VCaP (cell line): Measurements from ENCODE around the gene OR2A1.
"Not testable (repeated sequence)": the region's sequence is repeated elsewhere in the genome, so short reads cannot be mapped to it uniquely, and the experiment has no call there.

Experiments used
- H3K27ac ChIP-seq: fragments of 450-650 bp; 2 replicates; pipeline ENCODE4 v1.5.1; 2017

The OR2A1 gene, protein sequence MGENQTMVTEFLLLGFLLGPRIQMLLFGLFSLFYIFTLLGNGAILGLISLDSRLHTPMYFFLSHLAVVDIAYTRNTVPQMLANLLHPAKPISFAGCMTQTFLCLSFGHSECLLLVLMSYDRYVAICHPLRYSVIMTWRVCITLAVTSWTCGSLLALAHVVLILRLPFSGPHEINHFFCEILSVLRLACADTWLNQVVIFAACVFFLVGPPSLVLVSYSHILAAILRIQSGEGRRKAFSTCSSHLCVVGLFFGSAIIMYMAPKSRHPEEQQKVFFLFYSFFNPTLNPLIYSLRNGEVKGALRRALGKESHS

DNA sequence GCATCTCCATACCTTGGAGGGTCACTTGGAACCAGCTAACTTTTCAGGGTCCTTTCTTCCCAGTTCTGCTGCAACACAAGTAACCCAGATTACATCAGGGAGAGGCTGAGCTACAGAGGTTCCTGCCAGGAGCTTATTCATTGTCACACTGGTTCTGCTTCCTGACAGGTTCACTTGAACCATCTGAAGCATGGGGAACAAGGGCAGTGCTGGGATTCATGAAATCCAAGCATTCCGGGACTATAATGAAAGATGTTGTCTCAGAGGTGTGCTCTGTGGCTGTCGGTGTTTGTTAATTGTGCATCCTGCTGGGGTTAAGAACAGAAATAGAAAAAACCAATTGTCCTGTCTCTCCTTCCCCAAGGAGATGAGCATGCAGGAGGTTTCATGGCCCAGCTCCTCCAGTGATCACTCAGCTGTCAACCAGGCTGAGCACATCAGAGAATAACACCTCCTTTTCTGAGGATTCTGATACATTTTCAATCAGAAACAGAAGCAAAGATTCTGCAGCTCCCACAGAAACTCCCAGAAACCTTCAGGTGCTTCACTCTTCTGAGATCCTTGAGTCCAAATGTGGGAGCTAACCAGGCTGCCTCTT, at the start of gene OR2A1:
TSS of gene OR2A1 (plus strand) at position 548 of the 598 bp plus-strand sequence. CDS start 5,706 bp downstream, outside the sequence.
- H3K27ac ChIP-seq: not testable (repeated sequence)

DNA sequence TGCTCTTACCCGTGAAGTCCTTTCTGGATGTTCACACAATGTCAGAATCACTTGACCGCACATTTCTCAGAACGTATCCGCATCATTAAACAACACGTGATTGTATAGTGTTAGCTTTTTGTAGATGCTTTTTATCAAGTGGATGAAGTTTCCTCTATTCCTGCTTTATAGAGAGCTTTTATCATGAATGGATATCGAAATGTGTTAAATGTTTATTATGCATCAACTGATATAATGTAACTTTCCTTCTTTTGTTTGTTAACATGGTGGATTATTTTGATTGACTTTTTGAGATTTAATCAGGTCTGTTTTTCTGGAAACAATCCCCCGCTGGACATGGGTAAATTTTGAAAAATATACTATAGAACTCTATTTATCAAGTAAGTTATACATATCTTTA, 47.5 kb upstream of the OR2A1 start, which contains the start of gene OR2A7:
TSS of gene OR2A7 (minus strand) at position 101 of the 400 bp plus-strand sequence. CDS start 5,164 bp downstream, outside the sequence.
- not testable (repeated sequence) for H3K27ac ChIP-seq

DNA sequence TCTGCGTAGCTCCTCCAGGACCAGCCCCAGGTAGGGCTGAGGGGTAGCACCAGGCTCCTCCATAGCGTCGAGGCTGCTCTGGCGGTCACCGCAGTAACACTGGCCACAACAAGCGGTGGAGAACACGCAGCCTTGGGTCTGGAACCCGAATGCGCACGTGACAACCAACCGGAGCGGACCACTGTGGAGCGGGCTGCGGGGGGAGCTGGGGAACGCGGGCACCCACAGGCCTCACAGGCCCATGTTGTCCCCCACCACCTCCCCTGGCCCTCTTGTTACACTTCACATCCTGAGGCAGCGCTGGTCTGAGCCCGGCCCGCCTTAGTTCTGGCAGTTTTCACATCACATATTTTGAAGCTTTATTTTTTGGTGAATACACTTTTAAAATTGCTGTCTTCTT, 43.0 kb upstream of the OR2A1 start, which contains the start of gene CTAGE8:
TSS of gene CTAGE8 (minus strand) at position 101 of the 400 bp plus-strand sequence. CDS start at position 63, 38 bp downstream.
- H3K27ac ChIP-seq: not testable (repeated sequence)

DNA sequence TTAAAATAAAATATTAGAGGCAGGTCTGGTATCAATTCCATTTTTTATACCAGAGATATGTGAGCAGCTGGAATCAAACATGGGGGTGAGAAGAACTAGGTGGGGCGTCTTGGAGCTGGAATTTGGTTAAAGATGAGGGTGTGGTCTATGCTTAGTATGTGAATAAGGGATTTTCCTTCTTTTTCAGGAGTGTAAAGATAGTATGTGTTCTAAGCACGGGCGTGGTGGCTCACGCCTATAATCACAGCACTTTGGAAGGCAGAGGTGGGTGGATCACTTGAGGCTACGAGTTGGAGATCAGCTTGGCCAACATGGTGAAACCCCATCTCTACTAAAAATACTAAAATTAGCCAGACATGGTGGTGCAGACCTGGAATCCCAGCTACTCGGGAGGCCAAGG, 36.9 kb upstream of the OR2A1 start:
- H3K27ac ChIP-seq: not testable (repeated sequence)

DNA sequence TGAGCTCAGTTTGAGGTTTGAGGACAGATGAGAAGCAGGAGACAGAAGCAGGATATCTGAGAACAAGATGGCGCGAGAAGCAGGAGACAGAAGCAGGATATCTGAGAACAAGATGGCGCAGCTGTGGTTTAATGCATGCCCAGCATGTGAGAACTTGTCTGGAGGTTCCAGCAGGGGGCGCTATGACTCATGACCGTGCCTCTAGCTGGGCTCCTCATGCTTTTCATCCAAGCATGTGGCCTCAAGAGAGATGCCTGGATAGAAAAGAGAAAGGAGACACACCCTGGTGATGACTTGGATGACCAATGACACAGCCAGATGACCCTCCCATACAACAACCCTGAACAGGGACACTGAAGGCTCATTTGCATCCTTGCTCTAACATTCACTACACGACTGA, 32.2 kb upstream of the OR2A1 start:
- not testable (repeated sequence) for H3K27ac ChIP-seq

DNA sequence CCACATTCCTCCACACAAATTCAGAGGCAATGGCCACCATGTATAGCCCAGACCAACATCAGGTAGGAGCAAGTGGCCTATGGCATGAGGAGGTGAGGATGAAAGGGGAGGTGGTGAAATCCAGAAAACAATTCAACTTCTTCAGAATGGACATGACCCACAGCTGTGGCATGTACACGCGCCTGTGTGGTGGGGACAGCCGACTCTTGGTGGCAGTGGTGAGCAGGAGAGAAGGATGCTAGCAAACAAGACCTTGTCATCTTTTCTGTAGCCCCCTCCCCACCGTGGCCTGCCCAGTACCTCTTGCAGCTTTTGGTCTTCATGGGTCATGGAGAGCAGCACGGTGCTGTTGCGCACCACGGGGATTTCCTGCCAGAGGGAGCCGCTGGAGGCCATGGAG, 30.2 kb upstream of the OR2A1 start:
- not testable (repeated sequence) for H3K27ac ChIP-seq

DNA sequence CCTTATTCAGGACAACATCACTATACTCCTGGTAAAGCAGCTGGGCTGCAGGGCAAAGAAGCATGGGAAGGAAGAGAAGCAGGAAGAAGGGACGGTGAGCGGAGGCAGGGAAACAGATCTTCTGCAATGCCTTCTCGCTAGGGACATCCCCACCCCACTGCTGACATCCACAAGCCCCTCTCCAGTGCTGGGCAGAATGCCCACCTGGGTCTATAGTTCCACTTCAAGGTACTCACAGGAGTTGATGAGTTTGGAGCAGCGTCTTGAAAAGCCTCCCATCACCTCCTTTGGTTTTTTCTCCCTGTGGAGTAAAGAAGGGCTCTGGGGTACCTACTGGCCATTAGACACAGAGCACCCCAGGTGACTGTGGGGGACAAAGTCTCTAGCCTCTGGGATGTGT, 29.7 kb upstream of the OR2A1 start:
- H3K27ac ChIP-seq: not testable (repeated sequence)

DNA sequence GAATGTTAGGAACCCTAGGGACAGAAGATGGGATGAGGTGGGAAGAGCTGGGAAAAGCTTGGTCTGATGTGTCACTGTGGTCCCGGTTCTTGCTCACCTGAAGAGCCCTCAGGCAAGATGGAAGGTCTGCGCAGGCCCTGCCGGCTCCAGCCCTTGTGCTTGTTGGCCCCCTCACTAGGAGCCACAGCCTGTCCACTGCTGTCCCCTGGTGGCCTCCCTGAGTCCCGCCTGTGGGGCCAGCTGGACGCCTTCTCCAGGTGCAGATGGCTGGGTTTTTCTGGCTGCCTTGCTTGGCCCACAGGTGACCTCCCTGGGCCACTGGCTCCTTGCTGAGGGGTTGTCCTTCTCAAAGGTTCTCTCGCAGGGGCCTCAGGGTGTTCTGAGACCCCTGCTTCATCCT, 28.5 kb upstream of the OR2A1 start:
- not testable (repeated sequence) for H3K27ac ChIP-seq

DNA sequence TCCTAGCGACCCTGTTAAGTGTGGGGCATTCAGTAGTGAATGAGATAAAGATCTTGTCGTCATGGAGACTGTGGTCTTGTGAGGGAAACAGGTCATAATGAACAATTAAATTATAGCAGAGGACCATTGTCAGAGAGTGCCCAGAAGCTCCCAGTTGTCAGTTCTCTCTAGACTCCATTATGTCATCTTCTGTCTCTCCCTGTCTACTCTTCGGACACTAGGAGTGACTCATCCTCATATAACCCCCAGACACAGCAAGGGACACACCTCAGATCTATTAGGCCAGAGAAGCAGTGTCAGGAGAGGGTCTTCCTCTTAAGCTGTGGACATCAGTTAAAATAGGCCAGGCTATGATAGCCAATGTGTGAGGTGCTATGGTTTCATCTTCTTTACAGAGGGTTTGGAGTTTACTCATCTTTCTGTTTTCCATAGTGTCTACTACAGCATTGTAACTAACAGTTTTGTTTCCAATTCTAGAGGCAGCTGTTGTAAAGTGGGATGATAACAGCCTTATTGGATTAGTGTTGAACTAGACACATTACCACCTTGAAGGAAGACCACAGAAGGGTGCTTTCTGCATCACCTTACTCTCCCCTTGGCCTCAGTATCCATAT, 24.9 kb upstream of the OR2A1 start:
- H3K27ac ChIP-seq: not testable (repeated sequence)

DNA sequence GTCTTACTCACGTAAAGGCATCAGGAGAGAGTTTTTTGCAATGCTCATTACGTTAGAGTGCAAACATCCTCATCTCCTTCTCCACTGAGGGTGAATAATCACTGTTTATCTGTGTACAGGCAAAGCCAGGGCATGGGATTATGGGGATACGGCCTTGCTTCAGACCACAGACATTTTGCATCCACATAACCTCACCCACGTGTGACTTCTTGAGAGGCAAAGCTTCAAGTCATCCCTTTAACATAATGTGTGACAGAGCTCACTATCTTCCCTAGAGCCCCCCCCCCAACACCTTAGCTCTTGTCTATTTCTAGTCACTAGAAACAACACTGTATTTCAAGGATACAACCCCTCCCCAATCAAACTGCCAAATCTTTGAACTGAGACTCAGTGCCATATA, 20.6 kb upstream of the OR2A1 start:
- not testable (repeated sequence) for H3K27ac ChIP-seq

DNA sequence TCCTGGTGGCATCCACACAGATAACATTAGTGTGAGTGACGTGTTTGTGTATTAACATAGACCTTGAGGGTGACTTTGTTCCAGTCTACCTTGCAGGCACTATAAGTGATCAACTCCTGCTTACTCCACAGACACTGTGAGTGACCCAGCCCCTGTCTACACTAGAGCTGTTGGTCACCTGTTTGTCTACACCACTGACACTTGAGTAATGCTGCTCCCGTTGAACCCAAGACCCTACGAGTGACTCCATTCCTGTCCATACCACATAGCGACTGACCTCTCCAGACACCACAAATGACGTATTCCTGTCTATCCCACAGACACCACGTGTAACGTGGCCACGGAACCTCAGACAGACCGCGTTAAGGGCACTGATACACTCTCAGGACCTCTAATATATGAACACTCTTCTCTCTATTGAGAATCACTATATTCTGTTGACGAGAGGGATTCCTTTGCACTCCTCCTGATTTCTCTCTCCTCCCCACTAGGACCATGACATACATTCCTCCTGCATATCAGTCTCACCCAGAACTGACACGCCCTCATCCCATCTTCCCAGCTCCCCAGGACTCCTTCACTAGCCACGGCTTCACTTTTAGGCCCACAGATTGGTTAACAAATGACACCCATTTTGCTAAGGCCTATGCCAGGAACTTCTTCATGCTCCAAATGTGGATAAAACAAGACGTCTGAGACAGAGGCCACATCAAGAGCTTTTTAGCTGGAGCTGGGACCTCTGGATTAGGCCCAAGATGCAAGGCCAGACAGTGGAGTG, 19.6 kb upstream of the OR2A1 start:
- not testable (repeated sequence) for H3K27ac ChIP-seq

DNA sequence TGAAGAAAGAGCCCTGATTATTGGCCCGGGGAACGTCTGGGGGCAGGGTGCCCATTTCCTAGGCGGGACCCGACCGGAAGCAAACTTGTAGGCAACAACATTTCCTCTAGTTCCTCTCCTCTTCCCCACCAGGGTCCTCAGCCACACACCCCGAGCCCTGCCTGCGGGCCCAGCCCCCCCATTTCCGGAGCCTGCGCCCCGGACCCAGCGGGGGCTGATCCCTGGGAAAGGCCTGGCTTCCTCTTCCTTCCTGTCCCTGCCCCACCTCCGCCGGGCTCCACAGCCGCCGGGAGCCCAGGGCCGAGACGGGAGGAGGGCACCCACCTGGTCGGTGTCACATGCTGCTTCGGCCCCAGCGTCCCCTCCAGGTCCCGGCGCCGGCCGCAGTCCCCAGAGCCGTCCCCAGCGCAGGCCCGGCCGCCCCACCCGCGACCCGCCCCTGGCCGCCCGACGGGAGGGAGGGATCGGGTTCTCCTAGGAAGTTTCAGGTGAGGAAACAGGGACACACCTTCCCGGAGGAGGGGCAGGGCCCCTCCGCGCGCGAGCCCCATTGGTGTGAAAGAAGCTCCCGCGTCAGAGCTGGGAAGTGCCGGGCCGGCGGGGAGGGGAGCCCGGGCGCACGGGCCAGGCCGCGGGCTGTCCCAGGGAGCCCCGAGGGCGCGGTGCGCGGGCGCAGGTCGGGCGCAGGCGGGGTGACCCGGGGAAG, 18.3 kb upstream of the OR2A1 start:
- H3K27ac ChIP-seq: not testable (repeated sequence)

DNA sequence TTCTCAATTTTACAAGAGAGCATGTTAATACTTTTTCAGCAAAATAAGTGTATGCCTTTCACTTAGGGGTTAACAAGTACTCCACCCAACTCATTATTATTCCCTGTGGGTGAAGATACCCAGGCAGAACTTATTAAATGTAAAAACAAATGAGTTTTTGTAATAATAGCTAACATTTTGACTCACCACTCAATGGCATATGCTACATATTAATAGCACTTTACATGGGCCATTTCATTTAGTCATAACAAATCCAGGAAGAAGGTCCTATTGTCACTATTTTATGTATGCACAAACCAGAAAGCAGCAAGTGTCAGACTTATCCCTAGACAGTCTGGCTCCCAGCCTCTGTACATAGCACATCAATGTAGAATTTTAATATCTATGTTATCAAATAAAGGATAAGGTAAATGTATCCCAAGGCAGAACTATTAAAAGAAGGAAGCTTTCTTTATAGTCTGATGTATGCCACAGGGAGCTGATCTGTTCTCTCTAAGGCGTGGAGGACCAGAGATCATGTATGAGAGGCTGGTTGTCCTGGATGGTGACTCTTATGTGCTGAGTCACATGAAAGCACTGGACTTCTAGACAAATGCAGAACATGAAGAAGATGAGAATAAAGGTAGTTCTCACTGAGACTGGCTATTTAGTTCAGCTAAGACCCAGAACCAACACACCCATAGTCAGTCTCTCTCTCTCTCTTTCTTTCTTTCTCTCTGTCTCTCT, 9.5 kb upstream of the OR2A1 start:
- not testable (repeated sequence) for H3K27ac ChIP-seq

DNA sequence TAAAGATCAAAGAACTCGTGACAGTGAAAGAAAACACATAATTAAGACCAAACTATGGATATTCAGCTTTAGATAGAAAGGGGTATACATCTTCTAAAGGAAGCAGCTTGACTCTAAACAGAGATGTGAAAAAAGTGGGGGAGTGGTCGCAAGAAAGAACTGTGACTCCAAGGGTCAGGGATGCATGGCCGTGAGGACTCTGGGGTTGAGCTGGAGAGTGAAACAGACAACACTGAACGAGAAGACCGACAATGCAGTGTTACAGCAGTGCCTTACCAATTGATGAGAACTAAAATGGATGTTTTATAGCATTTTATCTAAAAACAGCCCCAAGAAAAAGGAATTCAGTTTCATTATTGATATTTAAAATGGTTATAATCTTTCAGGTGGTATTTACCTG, 8.6 kb upstream of the OR2A1 start:
- H3K27ac ChIP-seq: not testable (repeated sequence)

DNA sequence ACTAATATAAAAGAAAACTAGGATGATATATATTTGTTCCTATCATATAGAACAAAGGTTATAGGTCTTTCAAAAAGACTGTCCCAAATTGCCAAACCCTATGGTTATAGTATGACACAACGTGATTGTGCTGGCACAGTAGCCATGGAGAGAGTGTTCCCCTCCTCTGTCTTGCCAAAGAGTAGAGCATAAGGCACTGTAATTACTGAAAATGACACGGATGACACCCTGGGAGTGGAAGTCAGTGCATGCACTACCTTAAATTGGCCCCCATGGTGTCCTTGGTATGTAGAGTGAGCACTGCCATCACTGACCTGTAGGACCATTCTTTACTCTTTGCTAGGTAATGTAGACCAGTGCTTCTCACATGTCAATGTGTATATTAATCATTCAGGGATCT, 7.1 kb upstream of the OR2A1 start:
- not testable (repeated sequence) for H3K27ac ChIP-seq

DNA sequence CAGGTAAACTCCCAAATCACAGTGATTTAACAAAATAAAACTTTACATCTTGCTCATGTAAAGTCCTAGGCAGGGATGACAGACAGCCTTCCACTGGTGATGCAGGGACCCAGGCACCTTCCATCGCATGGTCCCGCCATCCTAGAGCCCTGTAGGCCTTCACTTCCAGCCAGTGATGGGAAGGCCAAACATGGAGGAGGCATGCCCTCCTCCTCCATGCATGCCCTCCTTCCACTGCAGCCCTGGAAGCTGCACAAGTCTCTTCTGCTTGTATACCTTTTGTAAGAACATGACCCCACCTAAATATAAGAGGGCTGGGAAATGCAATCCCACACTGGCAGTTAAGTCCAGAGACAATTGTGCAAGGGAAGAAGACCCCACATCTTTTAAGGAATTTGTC, 2.5 kb upstream of the OR2A1 start:
- not testable (repeated sequence) for H3K27ac ChIP-seq

DNA sequence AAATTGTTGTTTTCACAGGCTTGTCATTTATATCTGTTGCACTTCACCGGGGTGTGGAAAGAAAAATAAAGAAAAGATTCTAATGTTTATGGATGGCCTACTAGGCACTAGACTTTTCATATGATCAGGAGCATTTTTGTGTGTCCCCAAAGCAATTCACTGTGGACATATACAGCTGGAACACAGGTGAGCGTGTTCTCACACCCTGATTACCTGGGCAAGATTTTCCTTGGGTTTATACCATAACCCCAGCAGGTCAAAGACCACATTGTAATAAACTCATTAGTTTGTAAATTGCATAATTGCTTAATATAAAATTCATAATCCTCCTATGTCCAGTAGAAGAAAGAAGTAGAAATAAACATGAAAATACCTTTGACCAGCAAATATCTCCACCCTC, 1.0 kb upstream of the OR2A1 start:
- not testable (repeated sequence) for H3K27ac ChIP-seq

DNA sequence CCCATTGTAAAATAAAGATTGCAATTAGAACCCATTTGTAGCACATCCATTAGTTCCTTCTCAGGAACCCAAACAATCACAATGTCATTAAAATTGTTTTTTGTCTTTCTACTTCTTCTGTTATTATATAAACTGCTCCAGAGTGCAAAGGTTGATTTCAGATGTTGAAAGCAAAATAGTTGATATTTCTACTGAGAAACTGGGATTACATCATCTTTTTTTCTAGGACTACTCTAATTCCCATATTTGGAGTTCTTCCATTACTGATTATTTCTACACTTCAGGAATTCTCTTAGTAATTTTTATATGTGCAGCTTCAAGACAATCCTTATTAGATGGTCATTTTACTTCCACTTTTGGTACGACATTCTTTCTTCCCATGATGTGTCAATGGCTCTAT, 5.3 kb downstream of the OR2A1 start:
- not testable (repeated sequence) for H3K27ac ChIP-seq

DNA sequence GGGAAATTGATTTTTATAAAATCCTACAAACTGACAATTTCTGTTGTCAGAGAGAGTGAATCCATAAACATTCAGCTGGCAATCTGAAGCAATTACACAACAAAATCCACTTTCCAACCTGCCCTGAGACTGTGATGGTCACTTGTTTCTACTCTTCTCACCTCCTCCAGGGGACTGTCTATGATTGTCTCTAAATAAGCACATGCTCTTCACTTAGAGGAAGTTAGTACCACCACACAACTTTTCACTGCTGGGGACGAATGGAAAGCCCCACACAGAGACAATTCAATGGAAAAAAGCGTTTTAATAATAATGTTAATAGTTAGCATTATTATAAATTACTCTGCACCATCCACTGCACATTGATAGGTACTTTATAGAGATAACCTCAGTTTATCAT, 7.3 kb downstream of the OR2A1 start:
- not testable (repeated sequence) for H3K27ac ChIP-seq

DNA sequence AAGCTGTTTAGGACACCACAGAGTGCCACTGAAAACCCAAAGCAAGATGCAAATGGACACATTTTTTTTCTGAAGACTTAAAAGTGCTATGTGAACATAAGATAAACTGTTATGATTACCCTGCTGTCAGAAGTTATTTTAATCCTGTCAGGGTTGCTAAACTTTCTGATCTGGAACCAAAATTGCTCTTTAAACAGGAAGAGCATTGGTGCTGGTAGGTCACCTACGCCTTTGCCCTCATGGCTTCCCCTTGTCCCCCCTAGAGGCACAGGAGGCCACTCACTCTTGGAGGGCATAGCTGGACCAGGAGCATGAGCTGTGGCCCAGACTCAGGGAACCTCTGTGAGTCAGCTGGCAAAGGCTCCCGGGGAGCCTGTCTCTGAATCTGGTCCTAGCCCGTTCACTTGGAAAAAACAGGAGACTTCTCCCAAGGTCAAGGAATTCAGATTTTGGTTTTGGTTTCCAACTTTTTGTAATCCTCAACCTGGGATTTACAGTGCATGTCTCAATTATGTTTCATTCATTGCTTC, 9.5 kb downstream of the OR2A1 start:
- H3K27ac ChIP-seq: not testable (repeated sequence)

DNA sequence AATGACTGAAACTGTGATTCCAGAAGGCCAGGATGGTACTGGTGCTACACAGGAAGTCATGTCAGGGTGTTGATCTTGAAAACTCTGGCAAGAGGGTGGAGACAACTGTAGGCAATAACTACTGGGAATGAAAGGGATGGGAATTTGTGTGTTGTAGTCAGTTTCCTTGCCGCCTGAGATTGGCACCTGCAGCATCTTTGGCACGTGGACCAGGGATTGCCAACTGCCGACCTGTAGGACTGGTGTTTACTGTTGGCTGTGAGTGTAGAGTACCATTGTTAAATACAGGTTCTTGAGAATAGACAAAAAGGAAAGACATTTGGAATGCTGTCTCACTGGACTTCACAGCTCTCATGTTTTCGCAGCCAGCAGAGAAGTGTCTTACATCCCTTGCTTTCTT, 11.1 kb downstream of the OR2A1 start:
- H3K27ac ChIP-seq: not testable (repeated sequence)
